Spleen (tissue), 7 donors: ENCODE results near the gene UGDH.

Experiments used
- CTCF ChIP-seq, 11 experiments: fragments of 200-600 bp in 7 of 11; fragments of 450-650 bp in 4 of 11; sonication (generic) in 4 of 11; IDR thresholded peaks in 8 of 11; conservative IDR thresholded peaks in 3 of 11; 1 replicate in 7 of 11; 2 replicates in 4 of 11; pipeline versions ENCODE4 v1.4.0 to v1.8.0; 2016 to 2021; ENCODE audit warnings: antibody characterized with exemption in 11 of 11, inconsistent platforms in 4 of 11, mild to moderate bottlenecking in 1 of 11
- POLR2A ChIP-seq, 3 donors: fragments of 450-650 bp; IDR thresholded peaks; one replicate each; pipeline ENCODE4 v1.5.1; 2017; ENCODE audit warnings: antibody characterized with exemption in 3 of 3, mild to moderate bottlenecking in 1 of 3
- donor health status: DM: no; HTN: no; CAD: no; lungs with moderate emphysema.
- donor health status: DM: no; HTN: no; CAD: no.
- donor health status: DM: no; HTN: no; CAD: no.

- TF ChIP-seq CTCF (IDR thresholded peaks at IDR 0.05 in 8 of 11, conservative IDR thresholded peaks at IDR 0.05 in 3 of 11) (no peak), POLR2A (IDR thresholded peaks at IDR 0.05) (no peak)
These were observed 17.5 kb upstream of the UGDH start for GRCh38 chr4:39544580-39545315.
